PFSK-1 (cell line): ENCODE results near the gene KRTAP10-3.

ENCODE experiments used
- POLR2AphosphoS5 ChIP-seq: IDR thresholded peaks from 2 replicates; pipeline ENCODE4 v1.6.1; 2012; ENCODE audit warnings: low read depth, mild to moderate bottlenecking, control low read depth, low read length, moderate library complexity
- REST ChIP-seq, 2 experiments: IDR thresholded peaks; 2 replicates each; pipeline versions ENCODE4 v1.6.1 to v1.8.0; 2011 to 2012; ENCODE audit warnings: low read depth in 2 of 2, low read length in 2 of 2, control low read depth in 1 of 2, inconsistent platforms in 1 of 2, mild to moderate bottlenecking in 1 of 2, moderate library complexity in 1 of 2; ENCODE audit not compliant: insufficient read depth in 1 of 2
- TAF1 ChIP-seq: IDR thresholded peaks from 2 replicates; pipeline ENCODE4 v1.6.1; 2012; ENCODE audit warnings: low read length, control low read depth, borderline replicate concordance; ENCODE audit not compliant: insufficient read depth

- TF ChIP-seq TAF1 (no peak), POLR2AphosphoS5 (no peak), REST (IDR thresholded peaks at IDR 0.05; ENCODE audit: insufficient read depth in 1 of 2, low read depth in 2 of 2, low read length in 2 of 2) (no peak)
Observed at GRCh38 chr21:44511219-44511937, 47.2 kb downstream of the KRTAP10-3 start.
